Right cardiac atrium (tissue), 5 donors: ENCODE data around the gene RUFY1. TPM values are rescaled to one million over a fixed set of nuclear protein-coding genes. Genes with fewer than 3 reads are reported as not detected.
A peak's percentile ranks its signal among the peaks of the same experiment; 100 is the strongest.
"Not testable (repeated sequence)": the region's sequence is repeated elsewhere in the genome, so short reads cannot be mapped to it uniquely, and the experiment has no call there.

Experiments
- ATAC-seq, 2 donors: fragments of 200-7000 bp; cut with Tn5 transposase; one replicate each; pipeline versions ENCODE4 v1.8.0 to v1.9.1; 2020; ENCODE audit warnings: moderate library complexity in 2 of 2, mild to moderate bottlenecking in 1 of 2
- DNase-seq, 3 donors: peaks; one replicate each; pipeline ENCODE4 v3.0.0-alpha.2; 2020
- H3K27ac ChIP-seq: one replicate; pipeline ENCODE4 v1.5.1; 2013; ENCODE audit warnings: mild to moderate bottlenecking, low read length, control low read depth, moderate library complexity
- H3K27me3 ChIP-seq: one replicate; pipeline ENCODE4 v1.6.1; 2013; ENCODE audit not compliant: control insufficient read depth, insufficient read depth
- H3K4me1 ChIP-seq: one replicate; pipeline ENCODE4 v1.6.1; 2013; ENCODE audit warnings: low read length; ENCODE audit not compliant: control insufficient read depth, insufficient read depth
- H3K4me3 ChIP-seq: one replicate; pipeline ENCODE4 v1.5.1; 2013; ENCODE audit warnings: low read length, control low read depth
- H3K9me3 ChIP-seq: one replicate; pipeline ENCODE4 v1.6.1; 2013; ENCODE audit warnings: low read length; ENCODE audit not compliant: control insufficient read depth
- WGBS: extraction: QIAGEN DNeasy Blood & Tissue Kit; methylation state at CpG from one replicate; pipeline ENCODE4 v1.1.7; 2013; 5-methylcytosine and 5-hydroxymethylcytosine counted together
- intact Hi-C, 4 donors: fragments of 100-400 bp; cut with DNase I; formaldehyde crosslinking; loops; one replicate each; pipeline versions ENCODE4 v1.11.0 to v1.14.0; 2022 to 2023
- polyA plus RNA-seq: library from polyadenylated mRNA; stranded (reverse); fragments of 200-250 nt; gene quantifications from one replicate; pipeline ENCODE4 v1.2.3, GENCODE V29; 2013
- total RNA-seq, 4 donors: library from RNA; stranded (reverse); fragmentation: NEBNext Ultra II Directional; extraction: Animal tissue kit (Norgen Biotek cat#: 25700); gene quantifications; one replicate each; pipeline ENCODE4 v1.2.1, GENCODE V29; 2021
- donor health status: healthy with polysubstance abuse.
- donor health status: DM: no; HTN: yes; CAD: no.
- donor health status: DM: no; HTN: no; CAD: no.
- donor health status: DM: no; HTN: yes; CAD: no; lungs with severe emphysema.
- donor health status: DM: yes; HTN: yes; CAD: no.

RUFY1 gene
- total and polyA plus RNA-seq, 5 donors = 18.9 to 25.6 (median 23.1) TPM

- Histone ChIP-seq H3K27me3 (no peaks in the 10 kb centered on the region), H3K4me1 (no peaks in the 10 kb centered on the region), H3K4me3 (no peak overlapping the region), H3K27ac (peak overlapping the region; percentile 88), H3K9me3 (no peaks in the 10 kb centered on the region)
- 81% methylated on average over 9 of the region's 9 CpGs for WGBS
- ATAC-seq = no peak
- intact Hi-C loops = no loop called here
- no peak for DNase-seq
Measured at GRCh38 chr5:179624841-179625271, 74.5 kb downstream of the RUFY1 start.

GRCh38 chr5:179633501-179634369 lies 83.4 kb downstream of the RUFY1 start:
- H3K9me3 ChIP-seq, intact Hi-C loops, H3K4me1 ChIP-seq, DNase-seq, ATAC-seq, H3K27me3 ChIP-seq, H3K27ac ChIP-seq: not testable (repeated sequence)
- 77% methylated on average over 19 of the region's 38 CpGs for WGBS
- H3K4me3 ChIP-seq = peak overlapping the region; percentile 35

GRCh38 chr5:179634370-179635172 lies 84.2 kb downstream of the RUFY1 start:
- H3K27ac ChIP-seq, H3K9me3 ChIP-seq, H3K4me1 ChIP-seq, intact Hi-C loops, H3K4me3 ChIP-seq, H3K27me3 ChIP-seq, DNase-seq: not testable (repeated sequence)
- WGBS = no CpG with 5 or more reads among the region's 49 CpGs
- ATAC-seq = peak; percentile 94 to 98

- H3K4me3 ChIP-seq, ATAC-seq, H3K4me1 ChIP-seq, DNase-seq, H3K27ac ChIP-seq, H3K9me3 ChIP-seq, H3K27me3 ChIP-seq, intact Hi-C loops: not testable (repeated sequence)
- 93% methylated on average over 11 of the region's 11 CpGs for WGBS
Measured at GRCh38 chr5:179639296-179639695, 88.9 kb downstream of the RUFY1 start.

- WGBS = 0% methylated on average over 1 of the region's 4 CpGs
Measured at GRCh38 chr5:179641745-179642144, 91.4 kb downstream of the RUFY1 start.

GRCh38 chr5:179642626-179643025 lies 92.3 kb downstream of the RUFY1 start:
- H3K4me3 ChIP-seq, H3K9me3 ChIP-seq, DNase-seq, H3K27ac ChIP-seq, H3K4me1 ChIP-seq, ATAC-seq, H3K27me3 ChIP-seq, intact Hi-C loops: not testable (repeated sequence)
- WGBS = 84% methylated on average over 16 of the region's 17 CpGs

More at GRCh38 chr5:179641745-179642144, 91.4 kb downstream of the RUFY1 start:
- H3K27ac ChIP-seq, H3K4me3 ChIP-seq, H3K9me3 ChIP-seq, DNase-seq, ATAC-seq, H3K4me1 ChIP-seq, H3K27me3 ChIP-seq, intact Hi-C loops: not testable (repeated sequence)

GRCh38 chr5:179643141-179643920 lies 93.0 kb downstream of the RUFY1 start:
- 85% methylated on average over 16 of the region's 16 CpGs for WGBS
- H3K27ac ChIP-seq, H3K4me3 ChIP-seq, H3K9me3 ChIP-seq, intact Hi-C loops, DNase-seq, H3K4me1 ChIP-seq, H3K27me3 ChIP-seq: not testable (repeated sequence)
- ATAC-seq = peak; percentile 17 to 36

- H3K27me3 ChIP-seq, H3K27ac ChIP-seq, H3K4me3 ChIP-seq, H3K9me3 ChIP-seq, H3K4me1 ChIP-seq, DNase-seq, intact Hi-C loops: not testable (repeated sequence)
- ATAC-seq = peak in 1 of 2 donors; percentile 14
- 77% methylated on average over 4 of the region's 5 CpGs for WGBS
Measured at GRCh38 chr5:179644766-179645165, 94.4 kb downstream of the RUFY1 start.

- no peaks in the 10 kb centered on the region for H3K27me3 ChIP-seq
- 82% methylated on average over 9 of the region's 9 CpGs for WGBS
- no peak overlapping the region for H3K27ac ChIP-seq
- no peaks in the 10 kb centered on the region for H3K4me1 ChIP-seq
- H3K4me3 ChIP-seq = no peak overlapping the region
- H3K9me3 ChIP-seq = no peaks in the 10 kb centered on the region
- intact Hi-C loops = no loop called here
- no peak for DNase-seq
- no peak for ATAC-seq
Measured at GRCh38 chr5:179648410-179648809, 98.1 kb downstream of the RUFY1 start.

GRCh38 chr5:179649166-179649703 lies 98.9 kb downstream of the RUFY1 start:
- H3K9me3 ChIP-seq, H3K27me3 ChIP-seq, DNase-seq, H3K27ac ChIP-seq, H3K4me3 ChIP-seq, intact Hi-C loops, H3K4me1 ChIP-seq: not testable (repeated sequence)
- peak; percentile 25 to 38 for ATAC-seq
- 63% methylated on average over 10 of the region's 10 CpGs for WGBS
